Measurements from ENCODE around the gene PIK3R1. TPM values are rescaled to one million over a fixed set of nuclear protein-coding genes. Genes with fewer than 3 reads are reported as not detected.

Gene PIK3R1
- total RNA-seq, 1 donor from 2014 or later: 52.2 TPM

- ChIA-PET CTCF (no interaction called here), POLR2A (no interaction called here)
- Mint-ChIP-seq H3K9me3 (peaks cover 2% of the 10 kb centered on the region), H3K36me3 (ENCODE audit: low read depth) (peaks cover 33% of the 10 kb centered on the region), H3K4me3 (no peak overlapping the region), H3K27ac (no peak overlapping the region), H3K27me3 (no peaks in the 10 kb centered on the region), H3K4me1 (peaks cover 81% of the 10 kb centered on the region)
- TF ChIP-seq, protein P1, sequence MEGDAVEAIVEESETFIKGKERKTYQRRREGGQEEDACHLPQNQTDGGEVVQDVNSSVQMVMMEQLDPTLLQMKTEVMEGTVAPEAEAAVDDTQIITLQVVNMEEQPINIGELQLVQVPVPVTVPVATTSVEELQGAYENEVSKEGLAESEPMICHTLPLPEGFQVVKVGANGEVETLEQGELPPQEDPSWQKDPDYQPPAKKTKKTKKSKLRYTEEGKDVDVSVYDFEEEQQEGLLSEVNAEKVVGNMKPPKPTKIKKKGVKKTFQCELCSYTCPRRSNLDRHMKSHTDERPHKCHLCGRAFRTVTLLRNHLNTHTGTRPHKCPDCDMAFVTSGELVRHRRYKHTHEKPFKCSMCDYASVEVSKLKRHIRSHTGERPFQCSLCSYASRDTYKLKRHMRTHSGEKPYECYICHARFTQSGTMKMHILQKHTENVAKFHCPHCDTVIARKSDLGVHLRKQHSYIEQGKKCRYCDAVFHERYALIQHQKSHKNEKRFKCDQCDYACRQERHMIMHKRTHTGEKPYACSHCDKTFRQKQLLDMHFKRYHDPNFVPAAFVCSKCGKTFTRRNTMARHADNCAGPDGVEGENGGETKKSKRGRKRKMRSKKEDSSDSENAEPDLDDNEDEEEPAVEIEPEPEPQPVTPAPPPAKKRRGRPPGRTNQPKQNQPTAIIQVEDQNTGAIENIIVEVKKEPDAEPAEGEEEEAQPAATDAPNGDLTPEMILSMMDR (IDR thresholded peaks at IDR 0.05): no peak
- DNase-seq (no peak), ATAC-seq (ENCODE audit: low read depth) (no peak)
- intact Hi-C loops (cut with micrococcal nuclease): no loop called here
Measured at GRCh38 chr5:68221488-68221887, 5.9 kb downstream of the PIK3R1 start.

GRCh38 chr5:68222310-68222709 is 6.8 kb downstream of the PIK3R1 start:
- H3K27me3 Mint-ChIP-seq: no peaks in the 10 kb centered on the region
- peaks cover 74% of the 10 kb centered on the region for H3K4me1 Mint-ChIP-seq
- peaks cover 2% of the 10 kb centered on the region for H3K9me3 Mint-ChIP-seq
- CTCF ChIA-PET: no interaction called here
- no peak overlapping the region for H3K4me3 Mint-ChIP-seq
- TF ChIP-seq, protein P1 (IDR thresholded peaks at IDR 0.05): no peak
- H3K36me3 Mint-ChIP-seq (ENCODE audit: low read depth): peaks cover 38% of the 10 kb centered on the region
- H3K27ac Mint-ChIP-seq: no peak overlapping the region
- no peak for DNase-seq
- no peak for ATAC-seq (ENCODE audit: low read depth)
- POLR2A ChIA-PET: interaction anchor here (0.5 to 3.4 kb wide), 2 partner anchors 7 to 181 kb away, joined by 4 to 13 read pairs; partner anchors contain the start of gene PIK3R1
- intact Hi-C loops (cut with micrococcal nuclease): no loop called here

- H3K27me3 Mint-ChIP-seq: no peaks in the 10 kb centered on the region
- CTCF ChIA-PET: interaction anchor here (0.8 kb wide), 1 partner anchor 16 kb away, joined by 3 read pairs; no protein-coding TSS in a partner anchor
- no peak overlapping the region for H3K4me3 Mint-ChIP-seq
- intact Hi-C loops (cut with micrococcal nuclease): no loop called here
- peaks cover 69% of the 10 kb centered on the region for H3K4me1 Mint-ChIP-seq
- no peak for DNase-seq
- no peak for ATAC-seq (ENCODE audit: low read depth)
- TF ChIP-seq, protein P1 (IDR thresholded peaks at IDR 0.05): no peak
- H3K27ac Mint-ChIP-seq: no peak overlapping the region
- H3K9me3 Mint-ChIP-seq: peaks cover 2% of the 10 kb centered on the region
- H3K36me3 Mint-ChIP-seq (ENCODE audit: low read depth): peaks cover 43% of the 10 kb centered on the region
- POLR2A ChIA-PET: interaction anchor here (3.4 kb wide), 1 partner anchor 8 kb away, joined by 13 read pairs; the partner anchor contains the start of gene PIK3R1
Measured at GRCh38 chr5:68222824-68223354, 7.3 kb downstream of the PIK3R1 start.

DNA sequence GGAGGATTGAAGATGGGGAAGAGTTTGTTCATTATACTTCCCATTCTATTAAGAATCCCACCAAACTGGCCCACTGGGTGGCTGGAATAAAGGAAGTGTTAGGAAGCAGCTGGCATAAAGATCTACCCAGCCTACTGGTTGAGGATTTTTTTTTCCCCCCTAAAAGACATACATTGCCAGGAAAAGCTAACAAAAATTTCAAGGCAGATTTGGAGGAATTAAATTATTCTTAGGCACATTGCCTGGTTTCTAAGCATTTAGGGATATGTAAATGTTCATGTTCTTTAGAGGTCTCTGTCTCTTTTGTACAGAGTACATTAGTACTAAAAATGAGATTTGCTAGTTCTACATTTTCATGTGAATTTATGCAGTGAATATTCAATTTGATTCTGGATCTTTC is 8.3 kb downstream of the PIK3R1 start:
- ATAC-seq (ENCODE audit: low read depth) (no peak), DNase-seq (no peak)
- Mint-ChIP-seq H3K27me3 (no peaks in the 10 kb centered on the region), H3K4me1 (peaks cover 63% of the 10 kb centered on the region), H3K27ac (no peak overlapping the region), H3K36me3 (ENCODE audit: low read depth) (peaks cover 46% of the 10 kb centered on the region), H3K9me3 (peaks cover 2% of the 10 kb centered on the region), H3K4me3 (no peak overlapping the region)
- TF ChIP-seq, protein P1 (IDR thresholded peaks at IDR 0.05): no peak
- CTCF ChIA-PET: interaction anchor here (0.7 kb wide), 1 partner anchor 496 kb away, joined by 3 read pairs; no protein-coding TSS in a partner anchor
- intact Hi-C loops (cut with micrococcal nuclease): no loop called here
- POLR2A ChIA-PET: interaction anchor here (3.4 kb wide), 1 partner anchor 9 kb away, joined by 13 read pairs; the partner anchor contains the start of gene PIK3R1

DNA sequence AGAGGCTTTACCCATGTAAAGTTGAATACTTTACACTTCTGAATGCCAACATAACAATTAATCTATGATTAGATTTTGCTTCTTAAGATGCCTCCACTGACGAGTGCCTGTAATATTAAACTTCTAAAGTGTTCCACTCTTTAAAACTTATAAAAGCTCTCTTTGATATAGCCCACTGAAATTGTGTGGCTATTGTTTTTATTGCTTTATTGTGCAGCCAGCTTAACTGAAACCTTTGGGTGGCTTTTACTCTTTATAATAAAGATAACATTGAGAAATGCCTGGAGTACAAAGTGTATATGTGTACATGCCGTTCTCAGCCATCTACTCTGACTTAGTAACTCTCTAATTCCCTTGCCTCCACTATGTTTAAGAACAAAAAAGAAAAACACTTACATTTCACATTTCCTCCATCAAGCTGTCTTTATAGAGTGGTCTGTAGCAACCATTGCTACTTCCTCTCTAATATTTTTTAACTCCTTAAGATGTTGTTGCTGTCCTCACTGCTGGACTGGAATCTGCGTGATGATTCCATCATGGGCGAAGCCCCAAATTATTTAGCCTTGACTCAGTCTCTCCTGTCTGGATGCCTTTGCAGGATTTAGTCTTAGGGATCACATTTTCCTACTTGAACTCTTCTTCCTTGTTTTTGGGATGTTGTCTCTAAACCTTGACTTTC is 9.1 kb downstream of the PIK3R1 start:
- intact Hi-C loops (cut with micrococcal nuclease): no loop called here
- peaks cover 50% of the 10 kb centered on the region for H3K36me3 Mint-ChIP-seq (ENCODE audit: low read depth)
- H3K4me3 Mint-ChIP-seq: no peak overlapping the region
- H3K4me1 Mint-ChIP-seq: peaks cover 61% of the 10 kb centered on the region
- no peaks in the 10 kb centered on the region for H3K27me3 Mint-ChIP-seq
- POLR2A ChIA-PET: interaction anchor here (3.4 kb wide), 1 partner anchor 10 kb away, joined by 13 read pairs; the partner anchor contains the start of gene PIK3R1
- peaks cover 2% of the 10 kb centered on the region for H3K9me3 Mint-ChIP-seq
- TF ChIP-seq, protein P1 (IDR thresholded peaks at IDR 0.05): no peak
- DNase-seq (no peak), ATAC-seq (ENCODE audit: low read depth) (no peak)
- H3K27ac Mint-ChIP-seq: no peak overlapping the region
- CTCF ChIA-PET: no interaction called here

Measured in activated B cell treated with CpG ODN at 0.5 μM for 24 hours (primary cell).